Type B pancreatic cell (in vitro differentiated cells): ENCODE data around the gene KRTAP23-1. TPM values are rescaled to one million over a fixed set of nuclear protein-coding genes. Genes with fewer than 3 reads are reported as not detected.

ENCODE experiments used
- DNase-seq: peaks from one replicate; pipeline ENCODE4 v3.0.0; 2021; ENCODE audit warnings: mixed read lengths; ENCODE audit not compliant: unreplicated experiment; ENCODE audit errors: extremely low spot score
- H3K27ac Mint-ChIP-seq: 2 replicates; pipeline ENCODE4 v1.8.0; 2021; ENCODE audit warnings: mild to moderate bottlenecking, mixed read lengths
- H3K27me3 Mint-ChIP-seq: 2 replicates; pipeline ENCODE4 v1.8.0; 2021; ENCODE audit warnings: mixed read lengths
- H3K36me3 Mint-ChIP-seq: 2 replicates; pipeline ENCODE4 v1.8.0; 2021; ENCODE audit warnings: mixed read lengths
- H3K4me1 Mint-ChIP-seq: one replicate; pipeline ENCODE4 v1.8.0; 2021; ENCODE audit warnings: mixed read lengths; ENCODE audit not compliant: unreplicated experiment
- H3K4me3 Mint-ChIP-seq: 2 replicates; pipeline ENCODE4 v1.8.0; 2021; ENCODE audit warnings: mild to moderate bottlenecking, mixed read lengths
- H3K9me3 Mint-ChIP-seq: 2 replicates; pipeline ENCODE4 v1.8.0; 2021; ENCODE audit warnings: mixed read lengths
- CTCF ChIP-seq: fragments of 200-600 bp; sonication (generic); conservative IDR thresholded peaks from 2 replicates; pipeline ENCODE4 v1.5.0; 2021; ENCODE audit warnings: antibody characterized with exemption, mild to moderate bottlenecking
- total RNA-seq: library from RNA; stranded (reverse); gene quantifications from 2 replicates; pipeline ENCODE4 v1.2.1, GENCODE V29; 2021; ENCODE audit warnings: low replicate concordance

Gene KRTAP23-1
- total RNA-seq, 1 donor from 2014 or later: not detected

- DNase-seq: no peak
- Mint-ChIP-seq H3K9me3 (no peaks in the 10 kb centered on the region), H3K27me3 (no peaks in the 10 kb centered on the region), H3K4me3 (no peak overlapping the region), H3K27ac (no peak overlapping the region), H3K4me1 (no peaks in the 10 kb centered on the region), H3K36me3 (no peaks in the 10 kb centered on the region)
- no peak for TF ChIP-seq CTCF
Observed at GRCh38 chr21:30333736-30334135, 14.7 kb downstream of the KRTAP23-1 start.

GRCh38 chr21:30332681-30333080, 15.7 kb downstream of the KRTAP23-1 start:
- Mint-ChIP-seq H3K36me3 (no peaks in the 10 kb centered on the region), H3K27ac (no peak overlapping the region), H3K4me1 (no peaks in the 10 kb centered on the region), H3K9me3 (no peaks in the 10 kb centered on the region), H3K27me3 (no peaks in the 10 kb centered on the region), H3K4me3 (no peak overlapping the region)
- no peak for DNase-seq
- no peak for TF ChIP-seq CTCF

- DNase-seq: no peak
- Mint-ChIP-seq H3K27ac (no peak overlapping the region), H3K4me3 (no peak overlapping the region), H3K4me1 (no peaks in the 10 kb centered on the region), H3K27me3 (no peaks in the 10 kb centered on the region), H3K9me3 (no peaks in the 10 kb centered on the region), H3K36me3 (no peaks in the 10 kb centered on the region)
- no peak for TF ChIP-seq CTCF
Observed at GRCh38 chr21:30329203-30329875, 19.1 kb downstream of the KRTAP23-1 start.

- TF ChIP-seq CTCF: no peak
- Mint-ChIP-seq H3K27ac (no peak overlapping the region), H3K27me3 (no peaks in the 10 kb centered on the region), H3K4me3 (no peak overlapping the region), H3K9me3 (no peaks in the 10 kb centered on the region), H3K4me1 (no peaks in the 10 kb centered on the region), H3K36me3 (no peaks in the 10 kb centered on the region)
- DNase-seq: no peak
Observed at GRCh38 chr21:30326390-30326789, 22.0 kb downstream of the KRTAP23-1 start.

- H3K9me3 Mint-ChIP-seq: no peaks in the 10 kb centered on the region
- H3K4me1 Mint-ChIP-seq: no peaks in the 10 kb centered on the region
- no peak for TF ChIP-seq CTCF
- H3K36me3 Mint-ChIP-seq: no peaks in the 10 kb centered on the region
- no peak for DNase-seq
- H3K27ac Mint-ChIP-seq: no peak within 1 kb of the TSS
- no peak within 1 kb of the TSS for H3K4me3 Mint-ChIP-seq
- H3K27me3 Mint-ChIP-seq: no peaks in the 10 kb centered on the region
Observed at GRCh38 chr21:30320215-30320614, 28.2 kb downstream of the KRTAP23-1 start, which contains the start of gene KRTAP26-1. Gene KRTAP26-1 (minus strand): TSS chr21:30320315. CDS start chr21:30320035, 280 bp downstream.
